Measurements from ENCODE around the gene PPP1R27.

PPP1R27 gene

DNA sequence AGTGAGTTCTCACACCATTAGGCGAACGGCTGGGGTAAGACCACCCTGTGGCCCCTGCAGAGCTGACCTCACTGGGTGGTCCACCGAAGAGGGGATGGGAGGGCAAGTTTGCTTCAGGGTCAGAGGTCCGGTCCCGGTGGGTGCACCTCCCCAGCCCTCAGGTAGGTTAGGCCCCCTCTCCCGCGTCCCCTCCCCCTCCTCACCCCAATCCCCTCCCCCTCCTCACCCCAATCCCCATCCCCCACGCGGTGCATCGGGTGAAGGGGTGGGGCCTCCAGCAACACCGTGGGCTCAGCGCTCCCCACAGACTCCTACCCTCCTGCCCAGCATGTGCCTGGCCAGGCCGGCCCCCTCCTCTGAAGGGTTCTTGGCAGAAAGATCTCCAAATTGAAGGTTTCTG lies 15.1 kb downstream of the PPP1R27 start:
- DNase-seq: no peak

DNA sequence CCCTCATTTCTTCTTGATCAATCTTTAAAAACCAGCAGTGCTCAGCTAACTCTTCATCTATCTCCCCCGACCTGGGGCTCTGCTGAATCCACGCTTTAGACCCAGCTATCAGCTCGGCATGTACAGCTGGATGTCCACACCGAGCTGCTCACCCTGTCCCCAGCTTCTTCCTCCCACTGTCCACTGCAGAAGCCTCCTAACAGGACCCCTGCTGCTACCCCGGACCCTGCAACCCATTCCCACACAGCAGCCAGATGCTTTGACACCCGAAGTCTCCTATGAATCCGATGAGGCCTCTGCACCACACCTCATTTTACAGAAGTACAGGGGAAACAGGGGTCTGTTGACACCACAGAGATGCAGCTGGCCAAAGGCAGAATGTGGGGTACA lies 17.1 kb downstream of the PPP1R27 start:
- no peak for DNase-seq

DNA sequence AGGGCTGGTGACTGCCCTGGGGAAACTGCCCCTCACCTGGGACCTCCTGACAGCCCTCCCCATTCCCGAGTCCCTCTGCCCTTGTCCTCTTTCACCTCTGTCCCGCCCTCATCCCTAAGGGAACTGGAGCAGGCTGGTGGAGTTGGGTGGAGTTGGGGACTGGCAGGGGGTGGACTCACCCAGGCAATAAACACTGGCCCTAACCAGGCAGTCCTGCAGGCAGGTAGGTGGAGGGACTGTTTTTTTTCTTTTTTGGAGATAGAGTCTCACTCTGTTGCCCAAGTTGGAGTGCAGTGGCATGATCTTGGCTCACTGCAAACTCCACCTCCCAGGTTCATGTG lies 19.2 kb downstream of the PPP1R27 start:
- no peak for DNase-seq

DNA sequence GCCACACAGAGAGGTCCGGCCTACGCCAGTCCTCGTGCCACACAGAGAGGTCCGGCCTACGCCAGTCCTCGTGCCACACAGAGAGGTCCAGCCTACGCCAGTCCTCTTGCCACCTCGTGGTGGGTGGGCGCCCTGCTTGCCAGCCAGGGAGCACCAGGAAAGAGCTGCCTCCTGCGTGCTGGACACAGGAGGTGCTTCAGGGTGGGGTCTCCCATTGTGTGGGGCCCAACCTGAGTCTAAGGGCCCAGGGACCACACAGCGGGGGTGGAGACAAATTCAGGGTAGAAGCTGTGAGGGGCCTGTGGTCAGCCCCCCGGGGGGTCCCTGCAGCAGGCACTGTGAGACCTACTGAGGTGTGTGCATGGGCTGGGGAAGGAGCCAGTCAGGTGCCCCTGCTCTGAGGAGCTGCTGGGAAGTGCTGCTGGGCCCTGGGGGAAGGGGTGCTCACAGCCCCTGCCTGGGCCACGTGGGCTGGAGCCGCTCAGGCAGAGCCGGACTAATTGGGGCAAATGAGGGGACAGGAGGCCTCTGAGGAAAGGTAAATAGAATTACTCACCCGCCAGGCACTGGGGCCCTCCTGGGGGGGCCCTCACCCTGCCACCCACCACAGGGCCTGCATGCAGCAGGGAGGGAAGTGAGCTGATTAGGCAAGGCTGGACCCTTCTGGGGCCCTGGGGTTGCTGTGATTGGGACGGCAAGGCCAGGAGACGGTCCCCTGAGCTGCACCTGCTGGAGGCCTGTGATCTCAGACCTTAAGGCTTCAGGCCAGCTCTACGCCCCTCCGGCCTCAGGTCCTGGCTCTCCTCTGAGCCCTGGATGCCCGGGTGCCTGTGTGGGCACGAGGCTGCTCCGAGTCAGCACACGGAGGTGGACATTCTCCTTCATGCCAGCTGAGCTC lies 19.9 kb downstream of the PPP1R27 start:
- DNase-seq: no peak

DNA sequence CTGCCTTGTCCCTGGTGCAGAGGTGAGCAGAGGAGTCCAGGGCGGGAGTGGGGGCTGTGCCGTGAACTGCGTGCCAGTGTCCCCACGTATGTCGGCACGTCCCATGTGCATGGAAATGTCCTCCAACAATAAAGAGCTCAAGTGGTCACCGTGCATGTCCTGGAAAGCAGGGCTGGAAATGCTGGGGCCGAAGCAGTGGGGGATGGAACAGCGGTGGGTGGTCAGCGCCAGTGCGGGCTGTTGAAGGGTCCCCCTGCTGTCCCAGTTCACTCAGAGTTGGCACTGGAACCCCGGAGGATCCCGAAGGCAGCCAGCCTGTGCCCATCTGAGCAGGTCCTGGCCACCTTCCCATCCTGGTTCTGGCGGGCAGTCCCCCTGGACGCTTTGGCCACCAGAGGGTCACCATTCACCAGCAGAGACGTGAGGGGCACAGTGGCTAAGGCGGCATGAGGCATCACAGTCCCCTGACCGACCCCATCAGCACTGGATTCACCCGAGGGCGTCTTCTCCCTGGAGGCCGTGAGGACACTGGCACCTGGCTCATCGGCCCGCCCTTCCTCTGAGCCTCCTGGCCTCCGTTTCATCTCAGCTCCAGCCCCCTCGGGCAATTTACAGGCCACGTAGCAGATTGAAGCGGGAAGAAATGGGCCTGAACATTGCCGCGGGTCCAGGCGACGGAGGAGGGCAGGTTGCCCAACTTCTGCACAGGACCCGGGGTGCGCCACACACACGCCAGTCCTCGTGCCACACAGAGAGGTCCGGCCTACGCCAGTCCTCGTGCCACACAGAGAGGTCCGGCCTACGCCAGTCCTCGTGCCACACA lies 20.8 kb downstream of the PPP1R27 start:
- no peak for DNase-seq

DNA sequence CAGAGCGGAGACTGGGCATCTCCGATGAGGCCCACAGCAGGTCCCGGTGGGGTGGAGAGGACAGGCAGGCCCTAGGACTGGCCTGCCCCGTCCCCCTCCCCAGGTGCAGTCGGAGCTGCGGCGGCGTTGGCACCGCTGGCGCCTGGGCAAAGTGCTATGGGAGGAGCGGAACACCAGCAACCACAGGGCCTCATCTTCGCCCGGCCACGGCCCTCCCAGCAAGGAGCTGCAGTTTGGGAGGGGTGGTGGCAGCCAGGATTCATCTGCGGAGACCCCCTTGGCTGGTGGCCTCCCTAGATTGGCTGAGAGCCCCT lies 21.5 kb downstream of the PPP1R27 start:
- DNase-seq: no peak

DNA sequence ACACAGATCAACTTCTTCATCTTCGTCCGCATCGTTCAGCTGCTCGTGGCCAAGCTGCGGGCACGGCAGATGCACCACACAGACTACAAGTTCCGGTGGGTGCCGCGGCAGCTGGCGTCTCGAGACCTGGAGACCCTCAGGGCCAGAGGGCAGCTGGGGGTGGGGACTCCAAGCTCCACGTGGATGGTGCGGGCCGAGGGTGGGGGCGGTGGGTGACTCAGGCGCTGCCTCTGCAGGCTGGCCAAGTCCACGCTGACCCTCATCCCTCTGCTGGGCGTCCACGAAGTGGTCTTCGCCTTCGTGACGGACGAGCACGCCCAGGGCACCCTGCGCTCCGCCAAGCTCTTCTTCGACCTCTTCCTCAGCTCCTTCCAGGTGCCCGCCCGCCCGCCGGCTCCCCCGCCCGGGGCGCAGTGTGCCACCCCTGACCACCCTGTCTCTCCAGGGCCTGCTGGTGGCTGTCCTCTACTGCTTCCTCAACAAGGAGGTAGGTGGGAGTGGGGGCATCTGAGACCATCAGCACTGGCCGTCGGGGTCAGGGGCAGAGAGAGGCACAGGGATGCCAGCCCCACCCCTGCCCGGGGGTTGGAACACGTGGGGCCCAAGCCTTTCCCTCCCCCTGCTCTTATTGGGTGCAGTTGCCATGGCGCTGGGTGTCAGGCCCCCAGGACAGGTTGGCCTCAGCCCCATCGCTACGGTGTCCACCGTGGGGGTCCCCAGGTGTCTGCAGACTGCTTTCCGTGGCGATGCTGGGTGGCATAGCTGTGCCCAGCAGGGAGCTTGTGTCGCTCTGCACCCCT lies 22.1 kb downstream of the PPP1R27 start:
- no peak for DNase-seq

DNA sequence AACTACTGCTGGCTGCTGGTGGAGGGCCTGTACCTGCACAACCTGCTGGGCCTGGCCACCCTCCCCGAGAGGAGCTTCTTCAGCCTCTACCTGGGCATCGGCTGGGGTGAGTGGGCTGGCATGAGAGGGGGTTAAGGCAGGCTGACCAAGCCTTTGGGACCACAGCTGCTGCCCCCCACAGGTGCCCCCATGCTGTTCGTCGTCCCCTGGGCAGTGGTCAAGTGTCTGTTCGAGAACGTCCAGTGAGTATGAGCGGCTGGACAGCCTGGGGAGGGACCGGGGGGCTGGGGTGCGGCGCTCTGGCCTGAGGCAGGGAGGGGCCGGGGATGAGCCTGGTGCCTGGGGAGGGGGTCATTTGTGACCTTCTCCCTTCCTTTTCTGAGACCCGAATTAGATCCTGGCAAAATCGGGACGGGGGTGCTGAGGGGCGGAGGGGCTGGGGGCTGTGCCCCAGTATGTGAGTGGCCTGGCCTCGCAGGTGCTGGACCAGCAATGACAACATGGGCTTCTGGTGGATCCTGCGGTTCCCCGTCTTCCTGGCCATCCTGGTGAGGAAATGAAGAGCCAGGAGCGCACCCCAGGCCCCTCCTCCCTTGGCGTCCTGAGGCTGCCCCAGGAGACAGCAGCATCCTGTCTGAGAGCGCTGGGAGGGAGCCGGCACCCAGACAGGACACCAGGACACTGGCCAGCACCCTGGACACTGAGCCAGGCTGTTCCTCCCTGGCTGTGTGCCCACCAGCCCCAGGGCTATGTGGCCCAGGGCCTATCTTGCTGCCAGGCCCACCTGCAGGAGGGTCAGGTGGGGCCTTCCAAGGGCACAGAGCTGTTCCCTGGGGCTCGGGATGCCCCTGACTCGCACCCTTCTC lies 22.9 kb downstream of the PPP1R27 start:
- no peak for DNase-seq

DNA sequence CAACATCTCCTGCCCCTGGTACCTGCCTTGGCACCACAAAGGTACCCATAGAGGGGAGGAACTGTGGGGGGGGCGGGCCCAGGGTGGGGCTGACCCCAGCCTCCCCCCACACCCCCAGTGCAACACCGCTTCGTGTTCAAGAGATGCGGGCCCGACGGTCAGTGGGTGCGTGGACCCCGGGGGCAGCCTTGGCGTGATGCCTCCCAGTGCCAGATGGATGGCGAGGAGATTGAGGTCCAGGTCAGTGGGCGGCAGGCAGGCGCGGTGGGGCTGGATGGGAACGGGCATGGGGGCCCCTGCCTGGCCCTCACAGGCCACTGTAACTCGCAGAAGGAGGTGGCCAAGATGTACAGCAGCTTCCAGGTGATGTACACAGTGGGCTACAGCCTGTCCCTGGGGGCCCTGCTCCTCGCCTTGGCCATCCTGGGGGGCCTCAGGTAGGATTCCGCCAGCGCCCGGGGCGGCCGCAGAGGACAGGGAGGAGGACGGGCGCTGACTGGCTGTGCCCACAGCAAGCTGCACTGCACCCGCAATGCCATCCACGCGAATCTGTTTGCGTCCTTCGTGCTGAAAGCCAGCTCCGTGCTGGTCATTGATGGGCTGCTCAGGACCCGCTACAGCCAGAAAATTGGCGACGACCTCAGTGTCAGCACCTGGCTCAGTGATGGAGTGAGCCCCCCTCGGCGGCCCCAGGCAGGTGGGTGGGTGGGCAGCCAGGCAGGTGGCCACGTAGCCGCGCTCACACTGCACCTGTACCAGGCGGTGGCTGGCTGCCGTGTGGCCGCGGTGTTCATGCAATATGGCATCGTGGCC lies 23.8 kb downstream of the PPP1R27 start:
- no peak for DNase-seq

DNA sequence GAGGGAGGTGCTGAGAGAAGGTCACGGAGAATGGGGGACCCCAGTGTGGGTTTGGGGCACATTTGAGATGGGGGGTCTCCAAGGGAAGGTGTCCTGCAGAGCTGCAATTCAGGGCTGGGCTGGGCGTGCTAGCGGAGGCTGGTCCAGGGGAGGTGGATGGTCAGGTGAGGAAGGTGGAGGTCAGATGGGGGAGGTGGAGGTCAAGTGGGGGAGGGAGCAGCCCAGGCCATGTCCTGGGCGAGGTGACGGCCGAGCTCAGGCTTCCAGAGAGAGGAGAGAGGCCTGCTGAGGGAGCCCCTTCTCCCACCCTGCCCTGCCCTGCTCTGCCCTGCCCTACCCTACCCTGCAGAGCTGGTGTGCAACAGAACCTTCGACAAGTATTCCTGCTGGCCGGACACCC lies 24.4 kb downstream of the PPP1R27 start:
- DNase-seq: no peak

DNA sequence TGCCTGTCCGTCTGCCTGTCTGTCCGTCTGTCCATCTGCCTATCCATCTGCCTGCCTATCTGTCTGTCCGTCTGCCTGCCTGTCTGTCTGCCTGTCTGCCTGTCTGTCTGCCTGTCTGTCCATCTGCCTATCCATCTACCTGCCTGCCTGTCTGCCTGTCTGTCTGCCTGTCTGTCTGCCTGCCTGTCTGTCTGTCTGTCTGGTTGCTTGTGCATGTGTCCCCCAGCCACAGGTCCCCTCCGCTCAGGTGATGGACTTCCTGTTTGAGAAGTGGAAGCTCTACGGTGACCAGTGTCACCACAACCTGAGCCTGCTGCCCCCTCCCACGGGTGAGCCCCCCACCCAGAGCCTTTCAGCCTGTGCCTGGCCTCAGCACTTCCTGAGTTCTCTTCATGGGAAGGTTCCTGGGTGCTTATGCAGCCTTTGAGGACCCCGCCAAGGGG lies 25.3 kb downstream of the PPP1R27 start:
- no peak for DNase-seq

DNA sequence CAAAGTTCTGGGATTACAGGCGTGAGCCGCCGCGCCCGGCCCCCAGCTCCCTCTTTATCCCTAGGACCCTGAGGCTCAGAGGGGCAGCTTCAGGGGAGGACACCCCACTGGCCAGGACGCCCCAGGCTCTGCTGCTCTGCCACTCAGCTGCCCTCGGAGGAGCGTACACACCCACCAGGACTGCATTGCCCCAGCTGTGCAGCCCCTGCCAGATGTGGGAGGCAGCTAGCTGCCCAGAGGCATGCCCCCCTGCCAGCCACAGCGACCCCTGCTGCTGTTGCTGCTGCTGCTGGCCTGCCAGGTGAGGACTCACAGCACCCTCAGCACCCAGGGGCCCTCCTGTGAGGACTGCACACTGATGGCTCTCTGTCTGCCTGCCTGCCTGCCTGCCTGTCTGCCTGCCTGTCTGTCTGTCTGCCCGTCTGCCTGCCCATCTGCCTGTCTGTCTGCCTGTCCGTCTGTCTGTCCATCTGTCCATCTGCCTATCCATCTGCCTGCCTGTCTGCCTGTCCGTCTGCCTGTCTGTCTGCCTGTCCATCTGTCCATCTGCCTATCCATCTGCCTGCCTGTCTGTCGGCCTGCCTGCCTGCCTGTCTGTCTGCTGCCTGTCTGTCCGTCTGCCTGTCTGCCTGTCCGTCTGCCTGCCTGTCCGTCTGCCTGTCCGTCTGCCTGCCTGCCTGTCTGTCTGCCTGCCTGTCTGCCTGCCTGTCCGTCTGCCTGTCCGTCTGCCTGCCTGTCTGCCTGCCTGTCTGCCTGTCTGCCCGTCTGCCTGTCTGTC lies 25.9 kb downstream of the PPP1R27 start:
- no peak for DNase-seq

DNA sequence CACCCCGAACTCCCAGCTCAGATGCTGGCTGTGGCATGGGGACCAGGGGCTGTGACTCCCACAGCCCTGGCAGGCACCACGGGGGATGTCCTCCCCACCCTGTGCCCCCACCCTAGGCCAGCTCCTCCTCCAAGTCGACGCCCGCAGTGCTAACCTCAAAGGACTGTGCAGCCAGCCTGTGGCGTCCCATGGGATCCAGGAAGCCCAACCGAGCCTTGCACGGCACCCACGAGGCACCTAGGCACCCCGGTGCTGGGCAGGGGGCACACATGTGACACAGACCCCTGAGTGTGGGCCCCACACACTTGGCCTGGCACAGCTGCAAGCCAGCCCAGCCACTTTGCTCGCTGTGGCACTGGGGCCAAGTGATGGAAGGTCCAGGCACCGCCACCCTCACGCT lies 27.0 kb downstream of the PPP1R27 start:
- DNase-seq: no peak

DNA sequence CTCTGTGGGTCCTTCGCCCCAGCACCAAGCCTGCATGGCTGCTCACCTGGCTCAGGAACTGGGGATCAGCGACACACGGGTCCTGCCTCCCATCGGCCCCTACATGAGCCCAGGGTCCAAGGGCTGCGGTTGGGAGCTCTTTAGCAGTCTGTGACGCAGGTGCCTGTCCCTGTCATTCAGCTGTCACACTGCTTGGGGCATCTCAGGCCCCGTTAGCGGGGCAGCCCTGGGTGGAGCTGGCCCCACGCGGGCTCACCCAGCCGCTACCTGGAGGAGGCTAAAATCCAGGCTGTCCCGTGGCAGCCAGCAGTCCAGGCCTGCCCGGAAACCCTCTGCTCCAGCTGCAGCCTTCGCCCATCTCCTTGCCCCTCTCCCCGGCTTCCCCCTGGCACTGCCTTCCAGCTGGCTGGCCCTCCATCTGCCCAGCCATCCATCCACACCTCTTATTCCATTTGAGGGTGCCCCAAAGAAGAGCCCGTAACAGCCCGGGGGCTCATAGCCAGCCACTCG lies 27.6 kb downstream of the PPP1R27 start:
- no peak for DNase-seq

DNA sequence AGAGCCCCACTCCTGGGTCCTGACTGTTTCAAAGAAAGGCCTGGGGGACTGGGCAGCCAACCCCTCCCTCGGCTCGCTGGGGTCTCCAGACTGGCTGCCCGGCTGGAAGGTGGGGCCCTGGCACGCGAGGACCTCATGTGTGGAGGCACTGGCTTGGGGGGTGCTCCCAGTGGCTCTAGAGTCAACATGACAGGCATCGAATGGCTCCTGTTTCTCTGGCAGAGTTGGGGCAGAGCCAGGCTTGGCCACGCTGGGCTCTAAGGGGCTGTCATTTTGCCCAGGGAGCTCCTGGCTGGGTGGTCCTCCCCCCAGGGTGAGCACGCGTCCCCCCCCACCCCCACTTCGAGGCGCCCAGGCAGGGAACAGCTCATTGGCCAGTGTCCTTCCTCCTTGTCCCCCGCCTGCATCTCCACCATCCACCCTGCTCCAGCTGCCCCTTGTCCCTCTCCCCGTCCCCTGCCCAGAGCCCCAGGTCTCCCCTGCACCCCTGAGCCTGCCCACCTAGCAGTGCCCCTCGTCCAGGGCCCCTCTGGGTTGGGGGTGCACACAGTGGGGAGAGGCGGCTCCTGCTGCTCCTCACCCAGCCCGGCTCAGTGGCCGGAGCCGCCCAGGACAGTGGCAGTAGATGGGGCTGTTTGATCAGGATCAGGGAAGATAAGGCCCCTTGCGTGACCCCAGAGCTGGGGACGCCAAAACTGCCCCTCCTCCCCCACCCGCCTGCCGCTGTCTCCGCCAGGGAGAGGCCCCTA lies 28.2 kb downstream of the PPP1R27 start:
- no peak for DNase-seq

DNA sequence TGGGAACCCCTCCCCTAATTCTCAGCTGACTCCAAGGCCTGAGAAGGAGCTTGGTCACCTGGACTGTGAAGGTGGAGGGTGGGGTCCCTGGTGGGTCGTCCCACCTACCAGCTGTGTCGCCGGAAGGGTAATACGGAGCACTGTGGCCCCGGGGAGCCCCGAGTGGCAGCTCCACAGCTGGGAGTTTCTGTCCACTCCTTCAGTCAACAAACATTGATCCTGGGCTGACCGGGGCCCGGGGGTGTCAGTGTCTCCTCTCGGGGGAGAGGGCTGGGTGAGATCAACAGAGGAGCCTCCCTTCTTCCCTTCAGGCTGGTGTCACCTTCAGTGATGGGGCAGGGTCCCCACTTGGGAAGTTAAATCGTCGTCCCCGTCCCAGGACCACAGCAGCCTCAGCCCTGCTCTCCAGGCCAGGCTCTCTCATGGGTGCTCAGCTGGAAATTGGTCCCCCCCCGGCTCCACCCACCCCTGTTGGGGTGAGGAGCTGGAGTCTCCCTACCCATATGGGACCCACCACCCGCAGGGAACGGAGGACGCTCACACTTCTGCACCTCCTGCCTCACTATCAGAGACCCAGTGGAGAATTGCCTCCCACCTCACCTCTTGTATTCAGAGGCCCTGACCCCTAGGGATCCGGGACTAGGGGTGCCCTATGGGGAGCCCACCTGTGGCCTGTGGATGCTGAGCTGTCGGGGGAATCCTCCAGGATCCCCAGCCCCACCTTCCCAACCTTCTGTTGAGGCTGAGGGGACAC lies 29.0 kb downstream of the PPP1R27 start:
- no peak for DNase-seq

DNA sequence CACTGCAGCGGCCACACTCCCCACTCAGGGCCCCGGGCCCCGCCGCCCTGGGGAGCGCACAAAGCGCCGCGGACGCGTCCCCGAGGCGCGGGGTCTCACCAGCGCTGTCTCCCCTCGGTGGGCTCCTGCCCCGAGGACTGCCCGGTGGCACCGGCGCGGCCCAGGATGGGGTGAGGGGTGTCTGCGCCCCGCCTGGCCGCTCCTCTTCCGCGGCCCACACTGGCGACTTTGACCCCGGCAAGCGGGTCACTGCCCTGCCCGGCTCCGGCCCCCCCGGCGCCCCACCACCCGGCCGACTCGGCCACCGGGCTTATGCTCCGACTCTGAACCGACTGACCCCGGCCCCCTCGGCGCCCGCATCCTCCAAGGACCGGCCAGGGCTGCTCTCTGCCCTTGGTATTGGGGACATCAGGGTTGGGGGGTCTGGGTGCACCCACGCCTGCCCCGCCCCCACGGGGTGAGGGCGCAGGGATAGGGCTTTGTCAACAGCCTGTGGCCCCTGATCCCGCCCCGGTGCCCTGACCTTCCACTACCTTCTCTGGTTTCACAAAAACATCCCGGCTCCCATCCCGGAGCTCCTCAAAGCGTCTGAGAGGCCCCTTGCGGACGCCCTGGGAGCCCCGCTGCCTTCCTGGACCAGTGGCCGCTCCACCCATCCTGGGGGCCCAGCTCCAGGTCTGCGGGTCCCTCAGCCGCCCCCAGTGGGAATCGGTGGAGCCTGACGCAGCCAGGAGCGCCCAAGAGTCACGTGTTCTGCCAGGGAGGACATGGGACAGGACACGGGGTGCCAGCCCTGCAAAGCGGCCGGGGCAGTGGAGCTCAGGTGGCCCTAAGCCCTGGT lies 30.1 kb downstream of the PPP1R27 start:
- DNase-seq: no peak
